ENCODE measurements around the gene GPR31. TPM values are rescaled to one million over a fixed set of nuclear protein-coding genes. Genes with fewer than 3 reads are reported as not detected.
"Not testable (repeated sequence)": the region's sequence is repeated elsewhere in the genome, so short reads cannot be mapped to it uniquely, and the experiment has no call there.

The GPR31 gene
- total RNA-seq, 1 donor from 2014 or later, result not detected

DNA sequence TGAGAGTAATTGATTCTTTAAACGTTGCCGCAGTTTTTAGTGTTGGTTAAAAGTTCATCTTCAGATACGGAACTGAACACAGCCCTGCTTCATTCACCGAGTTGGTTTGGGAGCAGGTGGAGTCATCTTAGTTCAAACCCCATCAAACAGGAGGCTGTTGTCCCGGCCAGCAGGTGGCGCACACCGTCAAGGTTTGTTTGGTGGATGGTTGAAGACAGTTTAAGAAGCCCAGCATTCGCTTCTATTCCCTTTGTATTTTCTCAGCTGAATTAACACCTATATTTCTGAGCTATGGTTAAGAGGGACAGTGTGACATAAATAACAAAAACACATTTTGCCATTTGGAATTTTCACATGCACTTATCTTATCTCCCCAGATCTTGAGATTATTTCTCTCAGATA lies 25.1 kb upstream of the GPR31 start:
- TF ChIP-seq CTCF (conservative IDR thresholded peaks at IDR 0.05; ENCODE audit: low read depth, low read length), result peak; percentile 10
- not testable (repeated sequence) for H3K4me3 ChIP-seq (ENCODE audit: low read depth, low read length); DNase-seq (ENCODE audit: low read depth)

GRCh38 chr6:167181351-167181750 lies 23.6 kb upstream of the GPR31 start:
- DNase-seq (ENCODE audit: low read depth); H3K4me3 ChIP-seq (ENCODE audit: low read depth, low read length): not testable (repeated sequence)

DNA sequence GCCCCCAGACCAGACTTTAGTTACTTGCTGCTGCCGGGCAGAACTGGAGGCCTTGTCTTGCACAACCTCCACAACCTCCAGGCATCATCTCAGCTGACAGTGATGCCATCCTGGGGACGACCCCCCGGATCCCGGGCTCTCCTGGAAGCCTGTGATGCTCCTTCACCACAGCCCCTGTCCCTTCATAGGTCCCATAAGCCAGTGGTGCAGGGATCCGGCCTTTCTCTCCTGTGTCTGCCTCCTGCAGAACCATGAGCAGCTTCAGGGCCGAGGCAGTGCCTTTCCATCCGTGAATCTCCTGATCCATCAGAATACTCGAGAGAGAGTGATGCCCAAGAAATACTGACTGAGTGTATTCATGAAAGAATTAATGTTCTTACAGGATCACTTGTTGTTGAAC lies 22.3 kb upstream of the GPR31 start:
- DNase-seq (ENCODE audit: low read depth); H3K4me3 ChIP-seq (ENCODE audit: low read depth, low read length): not testable (repeated sequence)

DNA sequence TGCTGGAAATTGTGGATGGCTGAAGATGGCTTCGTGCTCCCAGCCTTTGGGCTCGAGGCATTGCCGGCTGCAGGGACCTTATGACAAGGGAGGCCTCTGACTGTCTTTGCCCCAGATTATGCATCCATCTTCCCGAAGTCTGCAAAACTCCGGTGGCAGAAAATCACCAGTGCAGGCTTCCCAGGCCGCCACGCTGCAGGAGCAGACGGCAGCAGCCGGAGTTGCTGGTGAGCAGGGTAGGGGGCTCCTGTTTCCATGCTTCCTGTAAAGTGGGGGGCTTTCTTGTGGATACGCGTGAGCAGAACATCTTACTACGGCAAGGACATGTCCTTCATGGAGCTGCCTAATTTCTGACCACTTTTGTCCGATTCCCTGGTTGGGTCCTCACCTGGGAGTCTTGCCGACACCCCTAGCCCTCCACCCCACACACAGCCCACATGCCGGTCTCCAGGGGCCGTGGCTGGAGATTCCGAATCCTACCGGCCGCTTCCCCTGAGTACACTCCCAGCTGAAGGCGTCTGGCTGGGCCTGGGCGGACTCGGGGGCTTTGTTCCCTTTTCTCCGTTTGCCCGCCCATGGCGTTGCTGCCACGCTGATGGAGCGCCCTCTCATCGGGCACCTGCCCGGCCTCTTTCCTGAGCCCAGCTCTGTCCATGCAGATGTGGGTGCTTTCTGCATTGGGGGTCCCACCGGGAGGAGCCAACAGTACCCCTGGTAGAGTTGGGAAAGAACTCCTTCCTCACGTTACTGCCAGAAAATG lies 21.3 kb upstream of the GPR31 start:
- DNase-seq (ENCODE audit: low read depth); H3K4me3 ChIP-seq (ENCODE audit: low read depth, low read length): not testable (repeated sequence)

GRCh38 chr6:167177271-167177670 lies 19.5 kb upstream of the GPR31 start:
- not testable (repeated sequence) for DNase-seq (ENCODE audit: low read depth)

GRCh38 chr6:167172011-167172410 lies 14.2 kb upstream of the GPR31 start:
- not testable (repeated sequence) for H3K4me3 ChIP-seq (ENCODE audit: low read depth, low read length); DNase-seq (ENCODE audit: low read depth)

More at GRCh38 chr6:167177271-167177670, 19.5 kb upstream of the GPR31 start:
- H3K4me3 ChIP-seq (ENCODE audit: low read depth, low read length), result not testable (repeated sequence)

GRCh38 chr6:167171300-167171699 lies 13.5 kb upstream of the GPR31 start:
- DNase-seq (ENCODE audit: low read depth); H3K4me3 ChIP-seq (ENCODE audit: low read depth, low read length): not testable (repeated sequence)

DNA sequence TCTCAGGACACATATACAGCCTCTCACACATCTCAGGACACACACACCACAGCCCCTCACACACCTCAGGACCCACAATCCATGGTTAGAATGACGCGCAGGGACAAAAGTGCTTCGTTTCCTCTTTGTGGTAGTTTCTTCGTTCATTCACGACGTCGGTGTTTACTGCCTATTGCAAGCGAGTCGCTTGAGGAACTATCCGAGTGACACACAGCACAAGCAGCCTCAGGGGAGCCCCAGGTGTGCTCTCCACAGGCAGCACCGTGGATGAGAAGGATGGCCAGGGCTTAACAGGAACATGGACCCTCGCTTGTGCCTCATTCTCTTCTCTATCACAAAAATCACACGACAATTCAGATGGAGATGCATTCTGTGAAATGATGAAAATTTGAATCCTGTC lies 12.1 kb upstream of the GPR31 start:
- not testable (repeated sequence) for DNase-seq (ENCODE audit: low read depth); H3K4me3 ChIP-seq (ENCODE audit: low read depth, low read length)

DNA sequence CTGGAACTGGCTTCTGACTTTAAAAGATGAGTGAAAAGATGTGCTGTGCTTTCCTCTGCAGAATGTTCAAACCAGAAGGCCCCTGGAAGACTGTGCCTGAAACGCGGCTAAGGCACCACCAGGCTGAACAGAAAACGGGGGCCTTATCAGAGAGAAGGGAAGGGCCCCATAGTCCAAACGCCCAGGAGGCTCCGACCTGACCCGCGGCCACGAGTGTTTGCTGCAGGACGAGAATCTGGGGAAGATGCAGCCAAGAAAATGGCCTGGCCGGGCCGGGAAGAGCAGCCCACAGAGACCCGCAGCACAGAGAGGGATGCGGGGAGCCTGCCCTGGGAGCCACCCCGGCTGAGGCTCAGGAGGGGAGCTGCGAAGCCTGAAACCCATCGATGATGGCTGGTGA lies 10.5 kb upstream of the GPR31 start:
- H3K4me3 ChIP-seq (ENCODE audit: low read depth, low read length); DNase-seq (ENCODE audit: low read depth): not testable (repeated sequence)

DNA sequence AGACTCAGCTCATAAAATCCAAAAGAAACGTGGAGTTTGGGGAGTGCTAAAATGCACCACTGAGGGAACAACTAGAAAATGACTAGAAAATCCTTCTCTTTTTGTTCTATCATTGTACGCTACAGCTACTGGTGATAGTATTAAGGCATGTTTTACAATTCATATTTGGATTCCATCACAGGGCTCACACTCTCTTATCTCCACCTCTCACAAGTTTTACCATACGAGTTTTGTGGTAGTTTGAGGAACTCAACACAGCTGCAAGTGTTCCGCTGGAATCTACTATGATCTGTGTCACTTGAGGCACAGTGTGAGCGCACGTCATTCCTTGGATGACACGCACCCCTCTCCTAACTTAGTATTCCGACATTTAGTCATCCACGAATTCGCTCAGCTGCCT lies 9.9 kb upstream of the GPR31 start:
- not testable (repeated sequence) for DNase-seq (ENCODE audit: low read depth)

DNA sequence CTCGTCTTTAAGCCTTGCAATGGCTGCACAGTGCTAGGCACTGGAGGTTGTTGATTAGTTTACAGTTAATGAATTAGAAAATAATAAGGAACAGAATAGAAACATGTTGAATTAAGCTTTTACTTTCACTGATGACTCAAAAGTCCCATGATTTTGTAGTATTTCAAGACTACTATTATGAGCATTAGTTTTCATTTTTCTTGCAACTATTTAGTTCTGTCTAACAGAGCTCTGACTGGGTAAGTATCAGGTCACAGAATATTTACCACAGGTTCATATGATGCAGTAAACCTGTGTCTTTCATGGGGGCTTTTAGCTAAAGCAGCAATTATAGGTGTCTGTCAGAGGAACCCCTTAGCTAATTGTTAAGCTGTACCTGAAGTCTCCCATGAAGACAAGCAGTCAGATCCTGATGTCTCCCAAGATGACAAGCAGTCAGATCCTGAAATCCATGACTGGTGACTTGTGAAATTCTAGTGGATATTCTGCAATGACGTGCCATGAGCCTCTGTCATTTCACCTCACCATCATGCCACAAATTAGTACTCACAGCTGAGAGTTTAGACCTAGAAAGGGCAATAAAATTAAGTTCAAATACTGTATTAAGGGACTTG lies 8.2 kb upstream of the GPR31 start:
- TF ChIP-seq CTCF (conservative IDR thresholded peaks at IDR 0.05; ENCODE audit: low read depth, low read length), result no peak
- DNase-seq (ENCODE audit: low read depth), result no peak
- no peak overlapping the region for H3K4me3 ChIP-seq (ENCODE audit: low read depth, low read length)

More for the DNA sequence above, 9.9 kb upstream of the GPR31 start:
- H3K4me3 ChIP-seq (ENCODE audit: low read depth, low read length), result not testable (repeated sequence)

DNA sequence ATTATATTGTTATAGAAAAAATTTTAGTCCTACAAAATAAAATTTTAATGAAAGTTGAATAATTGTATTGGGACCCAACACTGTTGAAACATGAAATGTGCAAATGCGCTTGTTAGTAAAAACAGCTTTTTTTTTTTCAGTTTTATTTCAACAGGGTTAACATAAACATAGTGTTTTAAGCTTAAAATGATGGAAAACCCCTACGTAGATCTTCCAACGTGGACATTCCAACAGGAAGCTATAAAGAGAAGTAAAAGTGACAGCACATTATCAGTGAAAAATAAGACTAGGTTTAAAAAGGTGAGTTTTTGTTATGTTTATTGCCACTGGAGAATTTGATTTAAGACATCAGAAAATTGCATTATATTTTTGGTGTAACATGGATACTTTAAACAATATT lies 6.5 kb upstream of the GPR31 start:
- no peak overlapping the region for H3K4me3 ChIP-seq (ENCODE audit: low read depth, low read length)
- no peak for DNase-seq (ENCODE audit: low read depth)
- no peak for TF ChIP-seq CTCF (conservative IDR thresholded peaks at IDR 0.05; ENCODE audit: low read depth, low read length)

All from epithelial cell of proximal tubule (primary cell).